NCI-H2171 (cell line): ENCODE data around the gene MMP2.

Source experiments
- DNase-seq: peaks from one replicate; lab custom pipeline; 2025; lab: John Stamatoyannopoulos, UW

Gene MMP2

GRCh38 chr16:55478827-55479429 is at the start of gene MMP2:
TSS of gene MMP2 (plus strand) at chr16:55479198. CDS start at chr16:55479480, 282 bp downstream.
- no peak for DNase-seq

- DNase-seq, result no peak
Measured at GRCh38 chr16:55433030-55433429, 46.0 kb upstream of the MMP2 start.

GRCh38 chr16:55433535-55433934 is 45.5 kb upstream of the MMP2 start:
- DNase-seq, result no peak

GRCh38 chr16:55434000-55434399 is 45.0 kb upstream of the MMP2 start:
- no peak for DNase-seq

- no peak for DNase-seq
Measured at GRCh38 chr16:55435387-55435786, 43.6 kb upstream of the MMP2 start.

GRCh38 chr16:55436587-55436986 is 42.4 kb upstream of the MMP2 start:
- DNase-seq, result no peak

GRCh38 chr16:55437625-55438024 is 41.4 kb upstream of the MMP2 start:
- no peak for DNase-seq

- DNase-seq, result no peak
Measured at GRCh38 chr16:55438281-55438680, 40.7 kb upstream of the MMP2 start.

GRCh38 chr16:55439101-55439690 is 39.8 kb upstream of the MMP2 start:
- DNase-seq, result no peak

- no peak for DNase-seq
Measured at GRCh38 chr16:55443434-55444346, 35.3 kb upstream of the MMP2 start.

- no peak for DNase-seq
Measured at GRCh38 chr16:55444754-55445485, 34.1 kb upstream of the MMP2 start.

- DNase-seq, result no peak
Measured at GRCh38 chr16:55447231-55447630, 31.8 kb upstream of the MMP2 start.

- DNase-seq, result no peak
Measured at GRCh38 chr16:55452996-55453395, 26.0 kb upstream of the MMP2 start.

- DNase-seq, result no peak
Measured at GRCh38 chr16:55453909-55454308, 25.1 kb upstream of the MMP2 start.

- no peak for DNase-seq
Measured at GRCh38 chr16:55454861-55455260, 24.1 kb upstream of the MMP2 start.

- no peak for DNase-seq
Measured at GRCh38 chr16:55462241-55462640, 16.8 kb upstream of the MMP2 start.

GRCh38 chr16:55464375-55464774 is 14.6 kb upstream of the MMP2 start:
- DNase-seq, result no peak

- peak; percentile 70 for DNase-seq
Measured at GRCh38 chr16:55465077-55465896, 13.7 kb upstream of the MMP2 start.

GRCh38 chr16:55466209-55466608 is 12.8 kb upstream of the MMP2 start:
- DNase-seq, result no peak

GRCh38 chr16:55467898-55468297 is 11.1 kb upstream of the MMP2 start:
- no peak for DNase-seq

GRCh38 chr16:55468352-55468990 is 10.5 kb upstream of the MMP2 start:
- DNase-seq, result no peak
